GM19463 (cell line): ENCODE measurements around the gene CAMK2B.

ENCODE experiments used
- ATAC-seq: cut with Tn5 transposase; IDR thresholded peaks from one replicate; pipeline ENCODE4 v1.9.1; 2021; ENCODE audit warnings: mild to moderate bottlenecking, moderate library complexity; ENCODE audit not compliant: unreplicated experiment

Gene CAMK2B

GRCh38 chr7:44309271-44310091, 15.9 kb downstream of the CAMK2B start:
- ATAC-seq = no peak

GRCh38 chr7:44308596-44309270, 16.7 kb downstream of the CAMK2B start:
- ATAC-seq = no peak

GRCh38 chr7:44307905-44308595, 17.3 kb downstream of the CAMK2B start:
- no peak for ATAC-seq

GRCh38 chr7:44307301-44307900, 18.0 kb downstream of the CAMK2B start:
- no peak for ATAC-seq

- ATAC-seq = no peak
These were observed 18.8 kb downstream of the CAMK2B start for GRCh38 chr7:44306606-44307005.

GRCh38 chr7:44305564-44306507, 19.6 kb downstream of the CAMK2B start:
- no peak for ATAC-seq

GRCh38 chr7:44294325-44295069, 30.9 kb downstream of the CAMK2B start:
- no peak for ATAC-seq

- ATAC-seq = no peak
These were observed 31.7 kb downstream of the CAMK2B start for GRCh38 chr7:44293561-44294324.

- no peak for ATAC-seq
These were observed 32.4 kb downstream of the CAMK2B start for GRCh38 chr7:44292876-44293560.

GRCh38 chr7:44292420-44292817, 33.0 kb downstream of the CAMK2B start:
- no peak for ATAC-seq

- no peak for ATAC-seq
These were observed 33.5 kb downstream of the CAMK2B start for GRCh38 chr7:44291733-44292419.

GRCh38 chr7:44291066-44291732, 34.2 kb downstream of the CAMK2B start:
- no peak for ATAC-seq

GRCh38 chr7:44290252-44290620, 35.2 kb downstream of the CAMK2B start:
- ATAC-seq = no peak

GRCh38 chr7:44289341-44290251, 35.8 kb downstream of the CAMK2B start:
- ATAC-seq = no peak

GRCh38 chr7:44288811-44289340, 36.5 kb downstream of the CAMK2B start:
- ATAC-seq = no peak

GRCh38 chr7:44288381-44288685, 37.1 kb downstream of the CAMK2B start:
- ATAC-seq = no peak
